HuH-7.5 (cell line): ENCODE results near the gene FBXW5.
A peak's percentile ranks its signal among the peaks of the same experiment; 100 is the strongest.

ENCODE experiments used
- DNase-seq: peaks from one replicate; pipeline ENCODE4 v3.0.0; 2011; ENCODE audit warnings: low spot score

The FBXW5 gene

DNA sequence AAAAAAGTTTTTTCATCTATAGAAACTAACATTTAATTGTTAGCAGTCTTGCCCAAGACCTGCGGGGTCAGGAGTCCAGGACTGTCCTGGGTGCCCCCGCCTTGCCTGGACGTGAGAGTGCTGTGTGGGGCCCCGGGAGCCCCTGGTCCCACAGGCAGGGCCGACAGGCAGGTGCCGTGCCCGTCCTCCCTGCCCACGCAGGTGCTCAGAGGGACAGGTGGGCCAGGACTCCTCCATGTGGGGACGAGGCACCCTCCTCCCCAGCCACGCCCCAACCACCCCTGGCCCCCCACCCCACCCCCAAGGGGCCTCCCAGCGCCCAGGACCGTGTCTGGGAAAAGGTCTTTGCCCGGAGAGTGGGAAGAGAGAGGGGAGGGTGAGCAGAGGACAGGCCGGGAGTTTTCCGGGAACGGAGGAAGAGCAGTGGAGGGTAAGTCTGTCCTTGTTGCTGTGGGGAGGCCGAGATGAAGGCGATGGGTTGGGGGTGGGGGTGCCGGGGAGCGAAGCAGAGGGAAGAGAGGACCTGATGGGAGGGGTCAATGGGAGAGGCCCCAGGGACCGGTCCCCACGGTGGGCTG is 4.8 kb upstream of the FBXW5 start:
- DNase-seq: no peak

DNA sequence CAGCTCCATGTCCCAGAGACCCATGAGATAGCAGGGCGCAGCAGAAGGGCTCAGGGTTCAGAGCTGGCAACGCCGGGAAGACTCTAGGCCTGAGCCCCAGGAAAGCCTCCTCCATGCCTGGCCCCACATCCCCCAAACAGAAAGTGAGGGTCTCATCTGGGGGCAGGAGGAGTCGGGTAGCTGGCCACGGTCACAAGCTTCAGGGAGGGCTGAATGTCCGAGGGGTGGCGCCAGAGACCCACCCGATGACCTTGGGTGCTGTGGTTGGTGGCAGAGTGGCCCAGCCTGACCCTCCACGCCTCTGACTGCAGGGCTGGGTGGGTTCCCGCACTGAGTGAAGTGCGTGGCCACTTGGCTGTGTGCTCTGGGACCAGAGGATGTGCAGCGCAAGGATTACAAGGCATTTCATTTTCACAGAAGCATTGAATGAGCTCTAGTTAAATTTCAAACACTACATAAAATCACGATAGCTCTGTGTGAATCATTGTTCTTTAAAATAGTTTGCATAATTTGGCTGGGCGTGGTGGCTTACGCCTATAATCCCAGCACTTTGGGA is 3.5 kb upstream of the FBXW5 start:
- peak; percentile 81 for DNase-seq

DNA sequence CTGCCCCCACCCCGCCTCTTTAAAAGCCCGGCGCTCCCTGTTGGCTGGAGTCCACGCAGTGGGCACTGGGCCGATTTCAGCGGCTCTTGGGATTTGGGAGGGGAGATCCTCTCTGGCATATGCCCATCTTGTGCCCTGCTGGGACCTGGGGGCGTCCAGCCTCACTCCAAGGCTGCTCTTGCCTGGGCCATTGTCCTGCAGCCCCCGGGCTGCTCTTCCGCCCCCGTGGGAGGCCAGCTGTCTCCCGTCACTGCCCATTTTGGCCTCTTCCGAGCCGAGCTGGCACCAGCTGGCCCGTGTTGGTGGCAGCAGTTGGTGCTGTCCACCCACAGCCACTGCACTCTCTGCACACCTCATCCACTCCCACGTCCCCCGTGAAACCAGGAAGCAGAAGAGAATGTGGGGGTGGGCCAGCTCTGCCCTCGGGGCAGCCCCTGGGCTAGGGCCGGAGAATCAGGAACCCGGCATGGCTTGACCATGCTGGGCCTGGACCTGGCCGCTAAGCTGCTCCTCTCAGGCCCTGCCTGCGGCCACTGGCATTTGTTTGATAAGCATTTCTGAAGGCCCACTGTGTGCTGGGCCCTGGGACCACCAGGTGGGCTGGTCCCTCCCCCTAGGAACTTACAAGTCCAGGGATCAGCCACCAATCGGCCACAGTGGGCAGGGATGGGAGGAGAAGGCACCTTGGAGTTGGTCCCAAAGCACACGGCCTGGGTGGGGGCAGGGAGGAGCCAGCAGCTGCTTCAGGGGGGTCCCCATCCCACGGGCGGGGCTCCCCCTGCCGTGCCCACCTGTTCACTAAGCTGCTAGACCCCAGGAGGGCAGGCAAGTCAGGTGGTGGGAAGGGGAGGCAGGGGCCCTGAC is 2.7 kb upstream of the FBXW5 start:
- no peak for DNase-seq

DNA sequence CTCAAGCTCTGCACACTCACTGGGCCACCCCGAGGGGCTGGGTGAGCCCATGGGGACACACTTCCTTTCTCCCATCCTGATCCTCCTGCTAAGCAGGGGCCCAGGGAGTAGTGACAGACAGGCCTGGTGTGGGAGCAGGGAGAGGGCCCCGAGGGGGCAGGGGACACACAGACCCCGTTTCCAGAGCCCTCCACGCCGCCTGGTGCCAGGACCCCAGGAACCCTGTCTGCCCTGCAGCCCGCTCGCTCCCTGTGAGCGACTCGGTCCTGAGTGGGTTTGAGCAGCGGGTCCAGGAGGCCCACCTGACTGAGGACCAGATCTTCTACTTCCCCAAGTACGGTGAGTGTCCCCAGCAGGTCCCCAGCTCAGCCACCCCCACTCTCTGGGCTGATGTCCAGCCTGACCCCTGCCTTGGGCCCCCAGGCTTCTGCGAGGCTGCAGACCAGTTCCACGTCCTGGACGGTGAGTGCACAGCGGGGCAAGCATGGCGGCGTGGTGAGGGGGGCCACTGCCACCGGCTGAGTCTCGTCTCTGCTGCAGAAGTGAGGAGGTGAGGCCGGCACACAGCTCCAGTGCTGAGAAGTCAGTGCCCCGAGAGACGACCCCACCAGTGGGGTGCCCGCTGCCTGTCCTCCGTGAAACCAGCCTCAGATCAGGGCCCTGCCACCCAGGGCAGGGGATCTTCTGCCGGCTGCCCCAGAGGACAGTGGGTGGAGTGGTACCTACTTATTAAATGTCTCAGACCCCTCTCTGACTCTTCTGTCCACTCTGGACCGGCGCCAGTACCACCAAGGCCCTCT is 1.9 kb upstream of the FBXW5 start:
- no peak for DNase-seq

DNA sequence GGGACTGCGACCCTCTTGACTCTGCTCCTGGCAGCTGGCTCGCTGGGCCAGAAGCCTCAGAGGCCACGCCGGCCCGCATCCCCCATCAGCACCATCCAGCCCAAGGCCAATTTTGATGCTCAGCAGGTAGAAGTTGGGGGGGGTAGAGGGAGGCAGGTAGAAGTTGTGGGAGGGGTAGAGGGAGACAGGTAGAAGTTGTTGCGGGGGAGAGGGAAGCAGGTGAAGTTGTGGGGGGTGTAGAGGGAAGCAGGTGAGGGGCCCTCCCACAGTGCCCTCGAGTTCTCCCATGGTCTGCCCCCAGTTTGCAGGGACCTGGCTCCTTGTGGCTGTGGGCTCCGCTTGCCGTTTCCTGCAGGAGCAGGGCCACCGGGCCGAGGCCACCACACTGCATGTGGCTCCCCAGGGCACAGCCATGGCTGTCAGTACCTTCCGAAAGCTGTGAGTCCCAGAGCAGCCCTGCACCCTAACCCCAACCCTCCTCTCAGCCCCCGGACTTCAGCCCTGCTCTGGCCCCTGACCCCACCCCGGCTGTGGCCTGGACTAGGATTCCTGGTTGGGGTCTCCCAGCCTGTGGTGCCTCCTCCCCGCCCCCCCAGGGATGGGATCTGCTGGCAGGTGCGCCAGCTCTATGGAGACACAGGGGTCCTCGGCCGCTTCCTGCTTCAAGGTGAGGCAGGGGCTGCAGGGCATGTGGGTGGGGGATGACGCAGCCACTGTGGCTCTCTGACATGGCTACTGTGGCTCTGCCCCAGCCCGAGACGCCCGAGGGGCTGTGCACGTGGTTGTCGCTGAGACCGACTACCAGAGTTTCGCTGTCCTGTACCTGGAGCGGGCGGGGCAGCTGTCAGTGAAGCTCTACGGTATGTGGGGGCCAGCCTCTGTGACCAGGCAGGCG is 1.0 kb upstream of the FBXW5 start:
- no peak for DNase-seq

DNA sequence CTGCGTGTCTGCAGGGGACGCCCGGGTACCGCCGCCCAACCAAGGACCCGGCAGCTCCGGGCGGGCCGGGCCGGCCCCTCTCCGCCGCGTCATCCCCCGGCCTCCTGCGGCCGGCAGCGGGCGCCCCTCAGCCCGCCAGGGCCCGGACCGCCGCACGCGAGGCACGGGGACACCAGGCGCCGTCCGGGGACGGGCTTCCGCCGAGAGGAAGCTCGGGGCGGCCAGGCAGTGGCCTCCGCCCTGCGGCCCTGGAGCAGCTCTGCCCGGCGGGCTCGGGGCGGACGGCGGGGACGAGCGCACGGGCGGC is 373 bp downstream of the FBXW5 start:
- peak; percentile 73 for DNase-seq

DNA sequence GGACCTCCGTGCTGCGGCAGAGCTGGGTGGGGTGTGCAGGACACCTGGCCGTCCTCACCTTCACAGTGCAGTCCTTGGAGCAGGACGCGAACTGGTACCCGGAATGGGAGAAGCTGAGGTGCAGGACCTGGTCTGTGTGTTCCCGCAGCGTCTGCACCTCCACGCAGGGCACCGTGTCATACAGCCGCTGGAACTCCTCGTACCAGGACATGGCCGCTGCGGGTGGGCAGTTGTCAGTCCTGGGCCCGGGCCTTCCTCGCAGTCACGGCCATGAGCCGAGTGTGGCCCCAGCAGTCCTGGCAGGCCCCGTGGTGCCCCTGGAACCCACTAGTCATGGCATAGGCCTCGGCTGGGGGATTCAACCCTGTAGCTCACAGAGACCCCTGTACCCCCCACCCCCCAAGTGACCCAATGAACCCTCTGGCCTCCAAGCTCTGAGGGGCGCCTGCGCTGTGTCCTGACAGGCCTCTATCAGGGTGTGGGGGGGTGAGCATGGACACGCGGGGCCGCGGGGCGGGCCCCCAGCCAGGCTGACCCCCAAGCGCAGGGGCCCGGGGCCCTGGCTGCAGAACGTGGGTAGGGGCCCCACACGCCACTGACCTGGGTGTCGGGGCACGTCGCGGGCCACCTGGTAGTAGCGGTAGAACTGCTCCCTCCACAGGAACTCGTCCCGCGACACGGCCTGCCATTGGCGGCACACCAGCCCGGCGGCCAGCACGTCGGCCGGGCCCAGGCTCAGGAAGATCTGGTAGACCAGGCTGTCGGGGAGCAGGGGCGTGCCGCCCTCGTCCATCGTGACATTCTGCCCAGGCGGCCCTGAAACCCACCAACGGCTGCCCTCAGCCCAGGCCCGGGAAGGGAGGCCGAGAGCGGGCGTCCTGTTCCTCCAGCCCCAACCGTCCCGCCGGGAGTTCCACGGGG is 987 bp downstream of the FBXW5 start:
- peak; percentile 79 for DNase-seq

DNA sequence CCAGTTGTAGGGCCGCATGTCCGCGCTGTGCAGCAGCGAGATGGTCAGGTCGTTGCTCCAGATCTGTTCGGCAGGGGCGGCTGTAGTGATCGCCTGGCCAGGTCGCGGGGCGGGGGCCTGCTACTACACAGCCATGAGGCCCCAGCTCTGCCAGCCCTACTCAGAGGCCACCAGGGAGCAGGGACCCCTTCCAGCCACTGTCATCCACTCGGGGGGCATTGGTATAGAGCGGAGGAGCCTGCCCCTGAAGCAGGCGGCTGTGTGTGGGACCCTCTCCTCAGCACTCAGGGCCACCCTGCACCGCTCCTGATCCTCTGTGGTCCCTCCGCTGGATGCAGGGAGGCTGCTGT is 1.7 kb downstream of the FBXW5 start:
- DNase-seq: no peak

DNA sequence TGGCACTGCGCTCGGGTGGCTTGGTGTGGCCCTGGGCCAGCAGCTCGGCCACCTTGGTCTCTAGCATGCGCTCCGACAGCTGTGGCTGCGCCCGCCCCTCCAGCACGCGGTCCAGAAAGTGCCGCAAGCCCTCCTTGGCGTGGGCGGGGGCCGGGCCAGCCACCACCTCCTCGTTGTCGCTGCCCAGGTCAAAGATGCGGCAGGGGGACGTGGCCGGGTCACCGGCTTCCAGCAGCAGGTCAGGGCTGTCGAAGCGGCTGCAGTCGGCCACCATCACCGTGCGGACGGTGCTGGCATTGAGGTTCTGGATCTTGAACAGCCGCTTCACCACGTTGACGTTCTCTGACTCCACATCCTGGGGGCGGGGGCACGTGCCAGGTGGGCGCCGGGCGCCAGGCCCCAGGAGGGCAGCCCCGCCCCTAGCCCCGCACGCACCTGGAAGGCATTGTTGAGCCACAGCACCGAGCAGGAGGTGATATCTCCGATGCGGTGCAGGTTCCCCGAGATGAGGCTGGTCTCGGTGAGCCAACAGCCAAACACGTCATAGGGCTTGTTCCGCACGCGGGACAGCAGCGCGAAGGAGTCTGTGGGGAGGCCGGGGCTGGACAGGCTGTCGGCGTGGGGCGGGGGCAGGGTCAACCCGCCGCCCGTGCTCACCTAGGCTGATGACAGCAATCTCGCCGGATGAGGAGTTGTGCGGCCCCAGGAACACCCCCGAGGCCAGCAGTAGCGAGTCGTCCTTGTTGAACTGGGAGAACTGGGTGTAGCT is 2.2 kb downstream of the FBXW5 start:
- DNase-seq: no peak

DNA sequence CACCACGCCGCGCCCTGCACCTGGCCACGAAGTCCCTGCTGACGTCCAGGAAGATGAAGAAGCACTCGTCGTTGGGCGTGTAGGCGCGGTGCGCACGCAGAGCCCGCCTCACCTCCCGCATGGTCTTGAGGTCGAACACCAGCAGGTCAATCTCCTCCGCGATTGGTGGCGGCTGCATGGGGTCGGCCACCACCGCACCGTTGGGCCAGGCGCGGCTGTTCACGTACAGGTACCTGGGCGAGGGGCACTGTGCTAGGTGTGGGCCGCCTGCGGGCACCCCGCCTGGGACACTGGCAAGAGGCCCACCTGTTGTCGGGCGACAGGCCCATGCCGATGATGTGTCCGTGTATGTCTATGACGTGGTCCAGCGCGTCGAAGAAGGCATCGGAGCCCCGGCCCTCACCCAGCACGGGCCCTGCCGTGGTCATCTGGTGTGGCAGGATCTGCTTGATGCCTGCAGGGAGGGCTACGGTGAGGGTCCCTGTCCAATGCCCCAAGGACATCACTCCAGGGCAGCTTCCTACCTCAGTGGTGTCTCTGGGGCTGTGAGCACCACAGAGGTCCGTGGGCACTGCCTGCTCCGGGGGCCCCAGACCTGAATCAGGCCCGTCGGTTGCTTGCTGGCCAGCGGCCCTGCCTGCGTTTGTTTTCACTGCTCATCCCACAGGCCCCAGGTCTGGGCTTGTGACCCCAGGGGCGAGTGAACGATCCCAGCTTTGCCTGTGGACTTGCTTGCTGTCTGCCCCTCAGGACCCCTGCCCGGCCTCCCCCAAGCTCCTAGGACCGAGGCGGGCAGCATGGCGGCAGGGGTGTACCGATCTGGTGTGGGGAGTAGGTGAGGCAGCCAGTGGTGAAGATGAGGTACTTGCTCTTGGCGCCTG is 3.1 kb downstream of the FBXW5 start:
- DNase-seq: no peak

DNA sequence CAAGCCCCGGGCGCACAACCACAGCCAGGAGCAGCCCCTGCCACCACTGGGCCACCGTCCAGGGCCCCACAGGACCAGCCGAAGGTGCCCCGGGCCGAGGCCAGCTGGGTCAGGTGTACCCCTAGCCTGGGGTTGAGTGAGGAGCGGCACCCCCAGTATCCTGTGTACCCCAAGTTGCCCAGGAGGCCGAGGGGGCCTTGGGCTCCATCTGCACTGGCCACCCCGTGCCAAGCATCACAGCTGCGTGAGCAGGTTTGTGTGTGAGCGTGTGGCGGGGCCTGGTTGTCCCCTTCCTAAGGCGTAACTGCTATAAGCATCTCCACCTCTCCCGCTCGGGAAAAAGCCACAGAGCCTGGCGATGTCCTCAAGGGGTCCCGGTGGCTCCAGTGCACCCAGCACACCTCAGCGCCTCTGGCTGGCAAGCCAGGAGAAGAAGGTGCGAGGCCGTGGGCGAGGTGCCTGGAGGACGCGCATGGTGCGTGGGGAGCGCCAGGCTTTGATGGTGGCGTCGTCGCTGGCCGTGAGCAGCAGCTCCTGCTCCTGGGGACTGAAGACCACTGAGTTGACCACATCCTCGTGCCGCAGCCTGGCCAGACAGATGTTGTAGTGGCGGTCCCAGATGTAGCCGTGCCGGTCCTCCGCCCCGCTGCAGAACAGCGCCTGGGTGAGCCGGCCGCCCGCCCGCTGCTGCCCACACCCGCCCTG is 3.9 kb downstream of the FBXW5 start:
- DNase-seq: no peak

DNA sequence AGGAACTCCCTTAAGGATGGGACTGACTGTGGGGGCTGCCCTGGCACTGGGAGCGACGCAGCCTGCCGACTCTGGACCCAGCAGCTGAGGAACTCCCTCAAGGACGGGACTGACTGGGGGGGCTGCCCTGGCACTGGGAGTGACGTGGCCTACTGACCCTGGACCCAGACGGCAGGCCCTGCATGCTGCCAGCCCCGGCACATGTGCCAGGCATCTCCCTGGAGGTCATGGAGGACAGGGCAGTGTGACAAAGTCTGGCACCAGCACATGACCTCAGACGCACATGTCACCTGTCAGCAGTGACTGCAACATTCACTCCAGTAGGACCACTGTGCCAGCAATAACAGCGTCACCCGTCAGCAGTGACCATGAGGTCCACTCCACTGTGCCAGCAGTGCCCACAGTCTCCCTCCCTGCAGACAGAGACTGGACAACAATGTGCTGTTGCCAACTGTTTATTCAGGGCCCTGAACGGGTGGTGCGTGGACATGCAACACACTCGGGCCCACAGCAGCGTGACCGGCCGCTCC is 4.5 kb downstream of the FBXW5 start:
- DNase-seq: no peak

DNA sequence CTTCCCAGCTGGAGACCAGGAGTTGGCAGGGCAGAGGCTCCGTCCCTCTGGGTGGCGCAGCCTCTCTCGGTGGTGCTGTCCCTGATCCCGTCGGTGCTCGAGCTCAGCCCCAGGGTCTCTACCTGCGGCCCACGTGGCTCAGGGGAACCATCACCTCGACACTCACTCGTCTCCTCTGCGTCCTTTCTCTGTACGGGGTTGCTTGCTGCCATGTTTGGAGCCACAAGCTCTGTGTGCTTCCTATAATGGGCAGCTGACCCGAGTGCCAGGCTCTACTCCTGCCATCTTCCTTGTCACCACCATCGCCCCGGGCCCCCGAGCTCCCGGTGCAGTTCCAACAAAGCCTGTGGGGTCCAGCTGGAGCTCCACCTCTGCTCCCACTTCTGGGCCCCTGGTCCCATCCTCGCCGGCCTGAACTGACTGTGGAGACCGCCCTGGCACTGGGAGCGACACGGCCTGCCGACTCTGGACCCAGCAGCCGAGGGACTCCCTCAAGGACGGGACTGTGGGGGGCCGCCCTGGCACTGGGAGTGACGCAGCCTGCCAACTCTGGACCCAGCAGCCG is 5.0 kb downstream of the FBXW5 start:
- no peak for DNase-seq

DNA sequence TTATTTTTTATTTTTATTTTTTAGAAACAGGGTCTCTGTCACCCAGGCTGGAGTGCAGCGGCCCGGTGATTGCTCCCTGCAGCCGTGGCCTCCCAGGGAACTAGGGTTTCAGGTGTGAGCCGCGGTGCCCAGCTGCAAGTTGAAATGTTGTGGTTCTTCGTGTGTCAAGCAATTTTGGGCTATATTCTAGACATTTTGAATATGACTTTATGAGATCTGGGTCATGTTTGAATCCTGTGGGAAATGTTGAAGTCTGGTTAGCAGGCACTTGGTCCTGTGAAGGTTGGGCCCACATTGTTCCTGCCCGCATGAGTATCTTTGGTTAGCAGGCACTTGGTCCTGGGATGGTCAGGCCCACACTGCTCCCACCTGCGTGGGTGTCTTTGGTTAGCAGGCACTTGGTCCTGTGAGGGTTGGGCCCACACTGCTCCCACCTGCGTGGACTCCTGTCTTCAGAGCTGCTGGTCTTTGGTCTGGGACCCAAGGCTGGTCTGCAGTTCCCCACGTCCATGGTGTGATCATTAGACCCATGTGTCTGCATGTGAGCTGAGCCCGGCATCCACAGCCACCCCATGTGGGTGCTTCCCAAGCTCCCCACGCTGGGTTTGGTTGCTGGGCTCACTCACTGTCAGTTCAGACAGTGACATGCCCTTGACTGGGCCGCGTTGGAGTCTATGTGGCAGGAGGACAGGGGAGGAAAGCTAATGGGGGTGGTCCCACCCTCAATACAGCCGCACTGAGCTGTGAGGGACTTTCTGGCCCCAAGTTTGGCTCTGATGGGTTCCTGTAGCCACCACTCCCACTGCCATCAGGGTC is 7.1 kb downstream of the FBXW5 start:
- no peak for DNase-seq

DNA sequence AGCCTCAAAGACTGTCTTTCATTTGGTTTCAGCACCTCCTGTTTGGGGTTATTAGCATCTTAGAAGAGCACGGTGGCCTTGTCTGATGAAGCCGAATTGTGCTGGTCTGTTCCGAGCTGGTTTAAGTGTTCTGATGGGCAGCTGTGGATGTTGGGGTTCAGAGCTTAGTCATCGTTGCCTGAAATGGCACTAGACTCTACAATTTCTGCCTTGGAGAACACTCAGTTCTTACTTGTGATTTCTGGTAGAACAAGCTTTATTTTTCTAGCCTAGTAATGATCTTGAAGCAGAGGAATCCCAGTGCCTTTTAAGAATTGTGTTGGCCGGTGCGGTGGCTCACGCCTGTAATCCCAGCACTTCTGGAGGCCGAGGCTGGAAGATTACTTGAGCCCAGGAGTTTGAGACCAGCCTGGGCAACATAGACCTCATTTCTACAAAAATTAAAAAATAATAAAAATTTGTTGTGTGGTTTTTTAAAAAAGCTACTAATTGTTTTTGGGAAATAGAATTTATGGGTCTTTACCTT is 7.8 kb downstream of the FBXW5 start:
- no peak for DNase-seq

DNA sequence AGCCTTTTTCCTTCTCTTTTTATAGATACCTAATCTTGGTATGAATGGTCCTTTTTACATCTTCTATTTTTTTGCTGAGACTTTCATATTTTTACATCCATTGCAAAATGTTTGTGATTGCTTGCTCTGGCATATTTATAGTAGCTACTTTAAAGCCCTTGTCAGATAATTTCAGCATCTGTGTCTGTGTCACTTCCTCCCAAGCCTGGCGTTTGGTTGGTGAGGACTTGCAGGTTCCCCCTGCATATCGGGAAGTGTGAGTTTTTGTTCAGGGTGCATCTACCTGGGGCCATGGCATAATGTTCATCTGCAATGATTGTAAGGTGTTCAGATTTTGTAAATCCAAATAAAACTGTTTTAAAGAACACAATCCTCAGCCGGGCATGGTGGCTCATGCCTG is 8.9 kb downstream of the FBXW5 start:
- no peak for DNase-seq

DNA sequence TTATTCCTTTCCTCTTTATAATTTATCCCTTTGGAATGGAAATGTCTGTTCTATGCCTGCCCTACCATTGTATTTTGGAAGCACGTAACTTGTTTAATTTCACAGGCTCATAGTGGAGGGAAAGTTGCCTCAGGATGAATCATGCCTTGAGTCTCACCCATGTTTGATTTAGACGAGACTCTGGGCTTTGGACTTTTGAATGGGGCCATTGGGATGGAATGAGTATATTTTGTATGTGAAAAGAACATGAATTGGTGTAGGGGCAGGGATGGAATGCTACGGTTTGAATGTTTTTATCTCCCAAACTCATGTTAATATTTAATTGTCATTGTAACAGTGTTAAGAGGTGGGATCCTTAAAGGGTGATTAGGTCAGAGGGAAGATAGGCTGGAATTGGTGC is 10.3 kb downstream of the FBXW5 start:
- no peak for DNase-seq
